ENCODE results near the gene UPP1.

GRCh38 chr7:48114115-48114514 is 25.1 kb downstream of the UPP1 start:
- TF ChIP-seq CTCF (conservative IDR thresholded peaks at IDR 0.05; ENCODE audit: low read depth, low read length) (no peak), EZH2 (IDR thresholded peaks at IDR 0.05; ENCODE audit: low read length, unreplicated experiment) (no peak), EZH2phosphoT487 (IDR thresholded peaks at IDR 0.05; ENCODE audit: borderline replicate concordance, low read length) (no peak)

All from PC-3 (cell line).